Nucleus accumbens (tissue), 56 donors: ENCODE measurements around the gene CLASP2.
"Not testable (repeated sequence)": the region's sequence is repeated elsewhere in the genome, so short reads cannot be mapped to it uniquely, and the experiment has no call there.

Experiments used
- DNase-seq, 56 donors: peaks; one replicate each; lab custom pipeline; 2025; lab: John Stamatoyannopoulos, UW

Gene CLASP2

GRCh38 chr3:33717866-33718594 lies at the start of gene CLASP2:
Gene CLASP2 (minus strand): TSS chr3:33718254. CDS start chr3:33718002, 252 bp downstream.
- DNase-seq, result peak in 55 of 56 donors; percentile 5 to 86 (median 68)

- DNase-seq, result no peak
Observed at GRCh38 chr3:33758864-33759263, 40.8 kb upstream of the CLASP2 start.

- no peak for DNase-seq
Observed at GRCh38 chr3:33758281-33758680, 40.2 kb upstream of the CLASP2 start.

- DNase-seq, result not testable (repeated sequence)
Observed at GRCh38 chr3:33754391-33754790, 36.3 kb upstream of the CLASP2 start.

- no peak for DNase-seq
Observed at GRCh38 chr3:33751336-33751735, 33.3 kb upstream of the CLASP2 start.

GRCh38 chr3:33750211-33750548 lies 32.1 kb upstream of the CLASP2 start:
- DNase-seq, result no peak

GRCh38 chr3:33749546-33750210 lies 31.6 kb upstream of the CLASP2 start:
- DNase-seq, result no peak

GRCh38 chr3:33746416-33747116 lies 28.5 kb upstream of the CLASP2 start:
- DNase-seq, result no peak

- no peak for DNase-seq
Observed at GRCh38 chr3:33737146-33737545, 19.1 kb upstream of the CLASP2 start.

- DNase-seq, result no peak
Observed at GRCh38 chr3:33732394-33732793, 14.3 kb upstream of the CLASP2 start.

- no peak for DNase-seq
Observed at GRCh38 chr3:33729993-33730392, 11.9 kb upstream of the CLASP2 start.

GRCh38 chr3:33724256-33724655 lies 6.2 kb upstream of the CLASP2 start:
- DNase-seq, result no peak

GRCh38 chr3:33722626-33723370 lies 4.7 kb upstream of the CLASP2 start:
- DNase-seq, result no peak

- DNase-seq, result no peak
Observed at GRCh38 chr3:33722191-33722590, 4.1 kb upstream of the CLASP2 start.

- peak in 1 of 56 donors; percentile 32 for DNase-seq
Observed at GRCh38 chr3:33718595-33718907, 497 bp upstream of the CLASP2 start.

- peak in 13 of 56 donors; percentile 34 to 60 (median 53) for DNase-seq
Observed at GRCh38 chr3:33717616-33717865, 513 bp downstream of the CLASP2 start.

GRCh38 chr3:33716227-33716626 lies 1.8 kb downstream of the CLASP2 start:
- no peak for DNase-seq

- no peak for DNase-seq
Observed at GRCh38 chr3:33711100-33711499, 7.0 kb downstream of the CLASP2 start.

GRCh38 chr3:33706056-33706455 lies 12.0 kb downstream of the CLASP2 start:
- no peak for DNase-seq

GRCh38 chr3:33704891-33705290 lies 13.2 kb downstream of the CLASP2 start:
- no peak for DNase-seq

- DNase-seq, result no peak
Observed at GRCh38 chr3:33699275-33699674, 18.8 kb downstream of the CLASP2 start.
